ENCODE measurements around the gene RASD1.

The RASD1 gene

DNA sequence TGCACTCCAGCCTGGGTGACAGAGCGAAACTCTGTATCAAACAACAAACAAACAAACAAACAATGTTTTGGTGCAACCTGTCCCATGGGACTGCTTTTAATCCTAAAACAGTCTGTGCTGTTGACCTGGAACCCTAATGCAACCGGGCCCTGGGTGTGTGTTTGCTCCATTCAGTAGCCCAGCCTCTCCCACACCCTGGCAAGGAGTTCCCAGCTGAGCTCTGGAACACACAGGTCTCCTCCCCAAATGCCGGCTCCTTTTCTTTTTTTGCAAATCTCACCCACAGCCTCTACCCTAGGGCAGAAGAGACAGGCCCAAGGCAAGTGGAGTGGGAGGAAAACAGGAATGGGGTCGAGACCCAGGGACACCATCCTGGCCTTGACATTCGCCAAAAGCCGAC lies 29.8 kb upstream of the RASD1 start:
- 90 to 93% methylated on average over 5 of the region's 6 CpGs for WGBS, 2 experiments (ENCODE audit: insufficient coverage in 2 of 2)
- Histone ChIP-seq H3K4me1 (ENCODE audit: control insufficient read depth, insufficient read depth, low read length, poor library complexity, severe bottlenecking) (peaks cover 7% of the 10 kb centered on the region), H3K9me3 (ENCODE audit: control insufficient read depth, low read length) (no peaks in the 10 kb centered on the region), H3K36me3 (ENCODE audit: control insufficient read depth, insufficient read depth, low read length) (no peaks in the 10 kb centered on the region), H3K4me3 (ENCODE audit: extremely low read depth, insufficient read depth, low read length, poor library complexity, severe bottlenecking) (no peak overlapping the region), H3K27ac (ENCODE audit: low read depth, low read length, severe bottlenecking) (no peak overlapping the region)

- Histone ChIP-seq H3K4me3 (ENCODE audit: extremely low read depth, insufficient read depth, low read length, poor library complexity, severe bottlenecking) (no peak overlapping the region), H3K9me3 (ENCODE audit: control insufficient read depth, low read length) (no peaks in the 10 kb centered on the region), H3K4me1 (ENCODE audit: control insufficient read depth, insufficient read depth, low read length, poor library complexity, severe bottlenecking) (peaks cover 7% of the 10 kb centered on the region), H3K27ac (ENCODE audit: low read depth, low read length, severe bottlenecking) (no peak overlapping the region), H3K36me3 (ENCODE audit: control insufficient read depth, insufficient read depth, low read length) (no peaks in the 10 kb centered on the region)
- WGBS, 2 experiments (ENCODE audit: insufficient coverage in 2 of 2): 83 to 84% methylated on average over 14 to 15 of the region's 15 CpGs
Measured at GRCh38 chr17:17525311-17525710, 29.1 kb upstream of the RASD1 start.

DNA sequence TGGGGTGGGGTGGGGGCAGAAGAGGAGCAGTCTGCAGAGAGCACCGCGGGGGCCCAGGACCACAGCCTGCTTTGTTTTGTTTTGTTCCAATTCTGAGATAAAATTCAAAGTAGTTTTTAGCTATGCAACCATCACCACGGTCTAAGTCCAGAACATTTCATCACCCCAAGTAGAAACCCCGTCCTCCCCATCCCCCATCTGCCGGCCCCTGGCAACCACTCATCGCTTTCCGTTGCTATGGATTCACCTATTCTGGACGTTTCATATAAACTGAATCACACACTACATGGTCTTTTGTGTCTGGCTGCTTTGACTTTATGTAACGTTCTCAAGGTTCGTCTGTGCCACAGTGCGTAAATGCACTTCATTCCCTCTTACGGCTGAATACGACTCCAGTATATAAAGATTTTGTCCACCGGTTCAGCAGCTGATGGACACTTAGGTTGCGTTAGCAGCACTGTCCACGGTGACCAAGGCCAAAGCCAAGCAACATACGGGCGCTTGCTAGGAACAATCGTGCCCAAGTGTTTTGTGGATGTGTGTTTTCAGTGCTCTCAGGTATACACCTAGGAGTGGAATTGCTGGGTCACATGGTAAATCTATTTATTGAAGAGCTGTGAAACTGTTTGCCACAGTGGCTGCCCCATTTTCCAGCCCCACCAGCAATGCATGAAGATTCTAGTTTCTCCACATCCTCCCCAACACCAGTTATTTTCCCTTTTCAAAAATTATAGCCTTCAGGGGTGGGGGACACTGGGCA lies 27.7 kb upstream of the RASD1 start:
- no peaks in the 10 kb centered on the region for H3K9me3 ChIP-seq (ENCODE audit: control insufficient read depth, low read length)
- no peak overlapping the region for H3K4me3 ChIP-seq (ENCODE audit: extremely low read depth, insufficient read depth, low read length, poor library complexity, severe bottlenecking)
- H3K4me1 ChIP-seq (ENCODE audit: control insufficient read depth, insufficient read depth, low read length, poor library complexity, severe bottlenecking): peaks cover 7% of the 10 kb centered on the region
- no peaks in the 10 kb centered on the region for H3K36me3 ChIP-seq (ENCODE audit: control insufficient read depth, insufficient read depth, low read length)
- 94 to 95% methylated on average over 17 to 18 of the region's 19 CpGs for WGBS, 2 experiments (ENCODE audit: insufficient coverage in 2 of 2)
- H3K27ac ChIP-seq (ENCODE audit: low read depth, low read length, severe bottlenecking): no peak overlapping the region

DNA sequence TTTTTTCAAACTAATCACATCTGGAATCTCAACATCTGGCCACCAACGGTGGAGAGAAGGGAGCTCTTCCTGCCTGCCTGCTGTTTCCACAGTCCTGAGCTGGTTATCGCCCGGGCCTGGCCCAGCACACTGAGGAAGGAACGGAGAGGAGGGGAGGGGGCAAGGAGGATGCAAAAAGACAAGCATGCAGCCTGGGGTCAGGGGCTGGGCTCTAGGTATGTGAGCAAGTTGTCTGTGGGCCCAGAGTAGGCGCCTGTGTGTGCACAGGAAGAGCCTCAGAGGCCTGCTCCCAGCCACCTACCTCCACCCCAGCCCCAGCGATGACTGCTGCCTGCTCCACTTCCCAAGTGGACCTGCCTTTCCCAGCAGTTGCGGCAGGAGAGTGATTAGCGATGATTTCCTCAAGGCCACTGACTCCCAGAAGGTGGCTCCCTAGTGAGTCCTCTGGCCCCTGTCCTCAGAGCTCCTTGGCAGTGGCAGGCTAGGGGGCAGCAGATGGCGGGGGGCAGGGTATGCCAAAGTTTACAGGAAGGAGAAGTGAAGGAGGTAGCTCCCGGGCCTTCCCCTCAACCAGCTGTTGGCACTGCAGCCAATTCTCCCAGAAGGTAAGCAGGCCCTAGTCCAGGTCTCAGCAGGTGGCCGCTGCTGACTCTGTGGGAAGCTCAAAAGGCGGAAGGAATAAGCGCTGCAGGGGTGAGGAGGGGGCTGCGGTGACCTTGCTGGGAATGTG lies 27.0 kb upstream of the RASD1 start:
- 53 to 57% methylated on average over 8 to 9 of the region's 14 CpGs for WGBS, 2 experiments (ENCODE audit: insufficient coverage in 2 of 2)
- Histone ChIP-seq H3K4me3 (ENCODE audit: extremely low read depth, insufficient read depth, low read length, poor library complexity, severe bottlenecking) (no peak overlapping the region), H3K27ac (ENCODE audit: low read depth, low read length, severe bottlenecking) (peak overlapping the region; percentile 43)

GRCh38 chr17:17520599-17521232 lies 24.5 kb upstream of the RASD1 start:
- H3K9me3 ChIP-seq (ENCODE audit: control insufficient read depth, low read length): no peaks in the 10 kb centered on the region
- H3K4me3 ChIP-seq (ENCODE audit: extremely low read depth, insufficient read depth, low read length, poor library complexity, severe bottlenecking): no peak overlapping the region
- WGBS, 2 experiments (ENCODE audit: insufficient coverage in 2 of 2): 89 to 92% methylated on average over 20 to 21 of the region's 22 CpGs
- H3K4me1 ChIP-seq (ENCODE audit: control insufficient read depth, insufficient read depth, low read length, poor library complexity, severe bottlenecking): peaks cover 20% of the 10 kb centered on the region
- H3K27ac ChIP-seq (ENCODE audit: low read depth, low read length, severe bottlenecking): no peak overlapping the region
- H3K36me3 ChIP-seq (ENCODE audit: control insufficient read depth, insufficient read depth, low read length): no peaks in the 10 kb centered on the region

More for the DNA sequence above, 27.0 kb upstream of the RASD1 start:
- no peaks in the 10 kb centered on the region for H3K36me3 ChIP-seq (ENCODE audit: control insufficient read depth, insufficient read depth, low read length)
- no peaks in the 10 kb centered on the region for H3K9me3 ChIP-seq (ENCODE audit: control insufficient read depth, low read length)
- peaks cover 7% of the 10 kb centered on the region for H3K4me1 ChIP-seq (ENCODE audit: control insufficient read depth, insufficient read depth, low read length, poor library complexity, severe bottlenecking)

GRCh38 chr17:17519886-17520285 lies 23.7 kb upstream of the RASD1 start:
- Histone ChIP-seq H3K9me3 (ENCODE audit: control insufficient read depth, low read length) (no peaks in the 10 kb centered on the region), H3K4me3 (ENCODE audit: extremely low read depth, insufficient read depth, low read length, poor library complexity, severe bottlenecking) (no peak overlapping the region), H3K4me1 (ENCODE audit: control insufficient read depth, insufficient read depth, low read length, poor library complexity, severe bottlenecking) (peaks cover 29% of the 10 kb centered on the region), H3K36me3 (ENCODE audit: control insufficient read depth, insufficient read depth, low read length) (no peaks in the 10 kb centered on the region), H3K27ac (ENCODE audit: low read depth, low read length, severe bottlenecking) (no peak overlapping the region)
- WGBS, 2 experiments (ENCODE audit: insufficient coverage in 2 of 2): 95 to 96% methylated on average over 5 to 6 of the region's 10 CpGs

GRCh38 chr17:17518951-17519350 lies 22.8 kb upstream of the RASD1 start:
- Histone ChIP-seq H3K4me3 (ENCODE audit: extremely low read depth, insufficient read depth, low read length, poor library complexity, severe bottlenecking) (no peak overlapping the region), H3K27ac (ENCODE audit: low read depth, low read length, severe bottlenecking) (no peak overlapping the region), H3K36me3 (ENCODE audit: control insufficient read depth, insufficient read depth, low read length) (no peaks in the 10 kb centered on the region), H3K9me3 (ENCODE audit: control insufficient read depth, low read length) (no peaks in the 10 kb centered on the region), H3K4me1 (ENCODE audit: control insufficient read depth, insufficient read depth, low read length, poor library complexity, severe bottlenecking) (peaks cover 37% of the 10 kb centered on the region)
- 94 to 100% methylated on average over 4 to 5 of the region's 5 CpGs for WGBS, 2 experiments (ENCODE audit: insufficient coverage in 2 of 2)

- 83 to 86% methylated on average over 14 to 15 of the region's 15 CpGs for WGBS, 2 experiments (ENCODE audit: insufficient coverage in 2 of 2)
- Histone ChIP-seq H3K4me3 (ENCODE audit: extremely low read depth, insufficient read depth, low read length, poor library complexity, severe bottlenecking) (no peak overlapping the region), H3K27ac (ENCODE audit: low read depth, low read length, severe bottlenecking) (no peak overlapping the region), H3K9me3 (ENCODE audit: control insufficient read depth, low read length) (no peaks in the 10 kb centered on the region), H3K4me1 (ENCODE audit: control insufficient read depth, insufficient read depth, low read length, poor library complexity, severe bottlenecking) (peaks cover 35% of the 10 kb centered on the region), H3K36me3 (ENCODE audit: control insufficient read depth, insufficient read depth, low read length) (no peaks in the 10 kb centered on the region)
Measured at GRCh38 chr17:17518014-17518413, 21.8 kb upstream of the RASD1 start.

DNA sequence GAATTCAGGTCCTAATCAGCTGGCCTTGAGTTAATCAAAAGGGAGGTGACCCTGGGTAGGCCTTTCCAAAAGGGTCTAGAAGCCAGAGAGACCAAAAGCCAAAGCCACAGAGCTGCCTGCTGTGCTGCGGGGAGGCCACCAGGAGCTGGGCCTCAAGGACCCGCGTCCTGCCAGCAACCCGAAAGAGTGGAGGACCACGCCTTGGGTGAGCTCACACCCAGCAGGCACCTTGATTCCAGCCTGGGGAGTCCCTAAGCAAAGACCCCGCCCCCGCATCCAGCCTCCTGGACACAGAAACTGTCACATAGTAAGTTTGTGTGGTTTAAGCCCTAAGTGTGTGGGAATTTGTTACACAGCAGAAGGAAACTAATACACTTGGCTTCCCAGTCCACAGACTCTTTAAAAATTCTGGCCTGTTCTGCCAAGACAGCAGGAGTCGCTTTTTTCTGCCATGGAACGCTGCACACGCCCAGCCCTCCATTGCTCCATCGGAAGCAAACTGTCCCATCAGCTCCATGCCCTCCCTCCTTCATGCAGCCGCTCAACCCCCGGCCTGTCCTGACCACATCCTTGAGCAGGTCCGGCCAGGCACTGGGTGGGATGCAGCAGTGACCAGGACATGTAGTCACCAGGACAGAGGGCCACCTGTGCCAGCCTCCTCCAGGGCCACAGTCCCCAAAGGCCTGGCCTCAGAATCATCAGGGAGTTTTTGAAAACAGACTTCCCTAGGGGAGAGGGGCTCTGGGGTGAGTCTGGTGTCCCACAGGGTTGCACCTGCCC lies 20.9 kb upstream of the RASD1 start:
- WGBS, 2 experiments (ENCODE audit: insufficient coverage in 2 of 2): 85 to 87% methylated on average over 12 to 14 of the region's 14 CpGs
- no peaks in the 10 kb centered on the region for H3K36me3 ChIP-seq (ENCODE audit: control insufficient read depth, insufficient read depth, low read length)
- peaks cover 30% of the 10 kb centered on the region for H3K4me1 ChIP-seq (ENCODE audit: control insufficient read depth, insufficient read depth, low read length, poor library complexity, severe bottlenecking)
- H3K27ac ChIP-seq (ENCODE audit: low read depth, low read length, severe bottlenecking): no peak overlapping the region
- H3K4me3 ChIP-seq (ENCODE audit: extremely low read depth, insufficient read depth, low read length, poor library complexity, severe bottlenecking): no peak overlapping the region
- H3K9me3 ChIP-seq (ENCODE audit: control insufficient read depth, low read length): no peaks in the 10 kb centered on the region
